ENCODE data around the gene LPAR2.

- no peak for TF ChIP-seq CTCF (IDR thresholded peaks at IDR 0.05; ENCODE audit: insufficient read depth, low read length, poor library complexity, severe bottlenecking)
- no peak for TF ChIP-seq EZH2phosphoT487 (conservative IDR thresholded peaks at IDR 0.05; ENCODE audit: low read length)
Measured at GRCh38 chr19:19588546-19588945, 39.5 kb downstream of the LPAR2 start.
